GM12878 (cell line): ENCODE results near the gene NECTIN1. TPM values are rescaled to one million over a fixed set of nuclear protein-coding genes. Genes with fewer than 3 reads are reported as not detected.
A peak's percentile ranks its signal among the peaks of the same experiment; 100 is the strongest.

Experiments
- ATAC-seq: fragments of 200-7000 bp; cut with Tn5 transposase; 3 replicates; pipeline ENCODE4 v1.9.1; 2020; ENCODE audit warnings: mild to moderate bottlenecking, moderate library complexity
- BruUV-seq: library from RNA; stranded (reverse); fragments of 400-500 nt; replicated peaks from 2 replicates; lab custom pipeline; 2021; lab: Mats Ljungman, UMichigan
- CTCF ChIA-PET: fragments of 300-600 bp; sonication (Branson Sonifier 250); formaldehyde crosslinking; extraction: SDS; loops from one replicate; lab custom pipeline; 2021; ENCODE audit warnings: inconsistent platforms; lab: Yijun Ruan, JAX
- POLR2A ChIA-PET: fragments of 350-600 bp; formaldehyde crosslinking; extraction: SDS; loops from one replicate; lab custom pipeline; 2021; ENCODE audit warnings: inconsistent platforms; lab: Charles Lee
- RAD21 ChIA-PET: fragments of 300-600 bp; sonication (Branson Sonifier 250); formaldehyde crosslinking; loops from one replicate; lab custom pipeline; 2023; ENCODE audit warnings: antibody characterized with exemption; ENCODE audit not compliant: unreplicated experiment; lab: Charles Lee
- SMC1A ChIA-PET: fragments of 300-600 bp; sonication (Branson Sonifier 250); formaldehyde crosslinking; loops from one replicate; lab custom pipeline; 2023; ENCODE audit not compliant: unreplicated experiment, uncharacterized antibody; lab: Charles Lee
- DNase-seq: peaks from one replicate; pipeline ENCODE4 v3.0.0-alpha.2; 2011; ENCODE audit warnings: low read depth, low spot score
- FAIRE-seq: peaks from 3 replicates; lab custom pipeline; 2011; peaks lifted over from hg19 to GRCh38; lab: Jason Lieb, UNC
- H2AFZ ChIP-seq: 2 replicates; pipeline ENCODE4 v1.6.0; 2011; ENCODE audit warnings: low read depth, low read length, control low read depth; ENCODE audit not compliant: control insufficient read depth
- H3K27ac ChIP-seq: 2 replicates; pipeline ENCODE4 v1.5.1; 2011; ENCODE audit warnings: control low read depth; ENCODE audit not compliant: control insufficient read depth, insufficient read depth
- H3K27me3 ChIP-seq, 2 experiments: replicated peaks in 1 of 2; 2 replicates each; pipeline versions ENCODE4 v1.6.0 to v1.6.1; 2011; ENCODE audit warnings: low read length in 1 of 2; ENCODE audit not compliant: control insufficient read depth in 2 of 2, insufficient read depth in 2 of 2
- H3K36me3 ChIP-seq, 2 experiments: 2 replicates each; pipeline ENCODE4 v1.5.1; 2011; ENCODE audit warnings: low read length in 1 of 2; ENCODE audit not compliant: control insufficient read depth in 2 of 2, insufficient read depth in 2 of 2
- H3K4me1 ChIP-seq: 2 replicates; pipeline ENCODE4 v1.6.1; 2011; ENCODE audit warnings: mild to moderate bottlenecking, low read length, moderate library complexity, mixed read lengths; ENCODE audit not compliant: control insufficient read depth, insufficient read depth
- H3K4me2 ChIP-seq: 2 replicates; pipeline ENCODE4 v1.6.0; 2011; ENCODE audit warnings: control low read depth; ENCODE audit not compliant: control insufficient read depth, insufficient read depth
- H3K4me3 ChIP-seq: fragments of 200-600 bp; sonication (generic); 2 replicates; pipeline ENCODE4 v1.5.1; 2016
- H3K79me2 ChIP-seq: 2 replicates; pipeline ENCODE4 v1.6.0; 2011; ENCODE audit warnings: low read length; ENCODE audit not compliant: control insufficient read depth, insufficient read depth
- H3K9ac ChIP-seq: 2 replicates; pipeline ENCODE4 v1.8.0; 2011; ENCODE audit warnings: low read length, control low read depth, mixed read lengths; ENCODE audit not compliant: control insufficient read depth, insufficient read depth
- H3K9me3 ChIP-seq: replicated peaks from 3 replicates; pipeline ENCODE4 v1.5.1; 2011; ENCODE audit warnings: mild to moderate bottlenecking, low read length; ENCODE audit not compliant: control insufficient read depth, insufficient read depth
- H4K20me1 ChIP-seq: 2 replicates; pipeline ENCODE4 v1.6.0; 2011; ENCODE audit not compliant: control insufficient read depth, insufficient read depth
- ATF3 ChIP-seq: IDR thresholded peaks from 2 replicates; pipeline ENCODE4 v1.6.1; 2011; ENCODE audit warnings: low read depth, mild to moderate bottlenecking, low read length, moderate library complexity, borderline replicate concordance; ENCODE audit errors: extremely low read depth
- ATF7 ChIP-seq: fragments of 450-650 bp; IDR thresholded peaks from 2 replicates; pipeline ENCODE4 v1.6.1; 2016; ENCODE audit warnings: low read depth, mild to moderate bottlenecking
- EED ChIP-seq: sonication (generic); IDR thresholded peaks from 2 replicates; pipeline ENCODE4 v1.6.1; 2016; ENCODE audit warnings: antibody characterized with exemption, low read depth
- HDAC6 ChIP-seq: fragments of 200-600 bp; sonication (generic); IDR thresholded peaks from one replicate; pipeline ENCODE4 v1.8.0; 2017; ENCODE audit warnings: antibody characterized with exemption; ENCODE audit not compliant: unreplicated experiment
- NFYA ChIP-seq: IDR thresholded peaks from 2 replicates; pipeline ENCODE4 v1.6.1; 2011; ENCODE audit warnings: low read depth, mild to moderate bottlenecking, low read length, improper control_type of control experiment, borderline replicate concordance
- RUNX3 ChIP-seq: IDR thresholded peaks from 2 replicates; pipeline ENCODE4 v1.6.1; 2012; ENCODE audit warnings: low read length, inconsistent platforms
- ZBTB40 ChIP-seq: fragments of 450-650 bp; IDR thresholded peaks from 2 replicates; pipeline ENCODE4 v1.6.1; 2016; ENCODE audit warnings: mild to moderate bottlenecking, moderate library complexity, borderline replicate concordance
- ZNF217 ChIP-seq: fragments of 450-650 bp; IDR thresholded peaks from 2 replicates; pipeline ENCODE4 v1.6.1; 2017; ENCODE audit warnings: antibody characterized with exemption, mild to moderate bottlenecking
- WGBS: methylation state at CpG from one replicate; pipeline ENCODE4 v1.1.6; 2016; ENCODE audit warnings: low lambda C conversion rate; ENCODE audit not compliant: insufficient replicate concordance, insufficient coverage; ENCODE audit errors: missing lambda C conversion rate; 5-methylcytosine and 5-hydroxymethylcytosine counted together
- in situ Hi-C: fragments of 300-500 bp; cut with MboI; formaldehyde crosslinking; loops from 9 replicates; pipeline ENCODE4 v1.14.3; 2018; ENCODE audit warnings: mixed read lengths
- intact Hi-C: fragments of 100-400 bp; cut with micrococcal nuclease; formaldehyde crosslinking; loops from one replicate; pipeline ENCODE4 v1.14.2; 2022; ENCODE audit not compliant: unreplicated experiment
- polyA plus RNA-seq, 11 experiments: library from polyadenylated mRNA; depleted of rRNA in 4 of 11; unstranded in 6 of 11; stranded (reverse) in 5 of 11; fragments of >200 nt; fragmentation: Nextera tagmentation in 4 of 11; fragmentation: Illumina TruSeq in 1 of 11; extraction: Ambion mirVana in 4 of 11; extraction: Trizol in 1 of 11; gene quantifications; 1 replicate in 1 of 11; 2 replicates in 10 of 11; pipeline versions ENCODE4 v1.2.1 to v1.2.3, GENCODE V29; 2011 to 2016; ENCODE audit warnings: inconsistent platforms in 2 of 11, missing spikeins in 2 of 11, low read depth in 1 of 11
- total RNA-seq, 4 experiments: library from RNA; depleted of rRNA in 3 of 4; stranded (reverse); fragments of >200 nt in 3 of 4; fragmentation: Illumina TruSeq in 1 of 4; extraction: Trizol in 1 of 4; gene quantifications; 2 replicates each; pipeline versions ENCODE4 v1.2.1 to v1.2.3, GENCODE V29; 2013 to 2021
- TF ChIP-seq, protein P1 (sequence below): IDR thresholded peaks from 2 replicates; pipeline ENCODE4 v1.6.1; 2011; ENCODE audit warnings: low read depth, low read length, improper control_type of control experiment, borderline replicate concordance

NECTIN1 gene
- total and polyA plus RNA-seq, 10 of the 15 experiments (the other 5 are each of a cell fraction or from before 2014, with no cell fraction given): 0.97 to 9.2 (median 2.3) TPM

- CTCF ChIA-PET: interaction anchor here (0.7 to 3.2 kb wide), 3 partner anchors 9 to 45 kb away, joined by 3 to 15 read pairs (median 9); partner anchors contain the start of gene NECTIN1
These were observed 44.5 kb downstream of the NECTIN1 start for GRCh38 chr11:119684361-119685110.

DNA sequence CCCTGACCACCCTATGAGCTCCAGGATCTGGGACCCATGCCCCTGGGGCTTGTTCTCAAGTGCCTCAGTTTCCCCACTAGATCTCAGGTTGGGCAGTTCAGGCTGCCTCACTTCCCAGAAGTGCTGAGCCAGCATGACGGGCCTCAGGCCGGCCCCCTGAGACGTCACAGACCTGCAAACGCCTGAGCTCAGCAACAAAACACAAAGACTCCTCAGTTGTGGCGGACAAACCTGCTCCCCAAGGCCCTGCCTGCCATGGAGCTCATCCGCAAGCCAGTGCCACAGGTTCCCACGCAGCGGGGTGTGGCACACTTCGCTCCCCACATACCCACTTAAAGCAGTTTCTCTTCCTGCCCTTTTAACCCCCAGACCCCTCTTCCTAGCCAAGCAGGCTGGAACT, 45.2 kb downstream of the NECTIN1 start:
- 56% methylated on average over 9 of the region's 9 CpGs for WGBS
- Histone ChIP-seq H3K27me3 (no peaks in the 10 kb centered on the region), H3K4me2 (no peak overlapping the region), H3K9me3 (no peaks in the 10 kb centered on the region), H3K79me2 (no peaks in the 10 kb centered on the region), H3K4me1 (peaks cover 5% of the 10 kb centered on the region), H4K20me1 (no peaks in the 10 kb centered on the region), H3K4me3 (no peak overlapping the region), H3K36me3 (no peaks in the 10 kb centered on the region; a peak in 2 of 4 replicates), H3K27ac (no peak overlapping the region), H2AFZ (no peak overlapping the region), H3K9ac (no peak overlapping the region)
- no TSS peak for BruUV-seq
- in situ Hi-C loops: no loop called here
- ChIA-PET SMC1A (interaction anchor here (0.7 to 2.7 kb wide), 4 partner anchors 10 to 150 kb away, joined by 3 to 18 read pairs (median 5); partner anchors contain the start of gene NECTIN1), CTCF (interaction anchor here (1.3 to 4.2 kb wide), 3 partner anchors 10 to 44 kb away, joined by 9 to 35 read pairs (median 15); partner anchors contain the start of gene NECTIN1), POLR2A (interaction anchor here (1.7 kb wide), 1 partner anchor 10 kb away, joined by 5 read pairs; no protein-coding TSS in a partner anchor), RAD21 (interaction anchor here (1.1 to 2.7 kb wide), 3 partner anchors 9 to 46 kb away, joined by 3 to 11 read pairs (median 4); partner anchors contain the start of gene NECTIN1)
- no peak for ATAC-seq
- no peak for FAIRE-seq
- DNase-seq: no peak
- intact Hi-C loops: no loop called here
- TF ChIP-seq ATF7 (no peak), NFYA (no peak), ATF3 (no peak), ZNF217 (no peak), HDAC6 (no peak), ZBTB40 (no peak)

More at GRCh38 chr11:119684361-119685110, 44.5 kb downstream of the NECTIN1 start:
- Histone ChIP-seq H2AFZ (no peak overlapping the region), H4K20me1 (no peaks in the 10 kb centered on the region), H3K4me3 (no peak overlapping the region), H3K4me2 (no peak overlapping the region), H3K27me3 (no peaks in the 10 kb centered on the region), H3K9ac (no peak overlapping the region), H3K4me1 (peaks cover 5% of the 10 kb centered on the region), H3K36me3 (no peaks in the 10 kb centered on the region; a peak in 2 of 4 replicates), H3K79me2 (no peaks in the 10 kb centered on the region), H3K27ac (no peak overlapping the region), H3K9me3 (no peaks in the 10 kb centered on the region)
- POLR2A ChIA-PET: interaction anchor here (1.7 kb wide), 1 partner anchor 10 kb away, joined by 5 read pairs; no protein-coding TSS in a partner anchor
- no TSS peak for BruUV-seq
- no peak for DNase-seq
- TF ChIP-seq, protein P1, sequence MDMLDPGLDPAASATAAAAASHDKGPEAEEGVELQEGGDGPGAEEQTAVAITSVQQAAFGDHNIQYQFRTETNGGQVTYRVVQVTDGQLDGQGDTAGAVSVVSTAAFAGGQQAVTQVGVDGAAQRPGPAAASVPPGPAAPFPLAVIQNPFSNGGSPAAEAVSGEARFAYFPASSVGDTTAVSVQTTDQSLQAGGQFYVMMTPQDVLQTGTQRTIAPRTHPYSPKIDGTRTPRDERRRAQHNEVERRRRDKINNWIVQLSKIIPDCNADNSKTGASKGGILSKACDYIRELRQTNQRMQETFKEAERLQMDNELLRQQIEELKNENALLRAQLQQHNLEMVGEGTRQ: no peak
- TF ChIP-seq EED: peak; percentile 51; the same call in 1 of the 2 replicates
- 0 out of 2 replicates have a peak, but pooled peaks have one; percentile 8 for TF ChIP-seq RUNX3
- SMC1A ChIA-PET: interaction anchor here (0.7 to 2.7 kb wide), 3 partner anchors 9 to 150 kb away, joined by 3 to 18 read pairs (median 4); no protein-coding TSS in a partner anchor
- intact Hi-C loops (no loop called here), in situ Hi-C loops (no loop called here)
- WGBS: 62% methylated on average over 14 of the region's 15 CpGs
- ATAC-seq: no peak
- RAD21 ChIA-PET: interaction anchor here (1.1 kb wide), 1 partner anchor 10 kb away, joined by 4 read pairs; no protein-coding TSS in a partner anchor
- FAIRE-seq: no peak
